NCI-H2081 treated with DMSO at 0.1 percent for 48 hours (cell line): Measurements from ENCODE around the gene KIF5A.
"Not testable (repeated sequence)": the region's sequence is repeated elsewhere in the genome, so short reads cannot be mapped to it uniquely, and the experiment has no call there.

ENCODE experiments used
- DNase-seq: peaks from one replicate; lab custom pipeline; 2025; lab: John Stamatoyannopoulos, UW

The KIF5A gene

DNA sequence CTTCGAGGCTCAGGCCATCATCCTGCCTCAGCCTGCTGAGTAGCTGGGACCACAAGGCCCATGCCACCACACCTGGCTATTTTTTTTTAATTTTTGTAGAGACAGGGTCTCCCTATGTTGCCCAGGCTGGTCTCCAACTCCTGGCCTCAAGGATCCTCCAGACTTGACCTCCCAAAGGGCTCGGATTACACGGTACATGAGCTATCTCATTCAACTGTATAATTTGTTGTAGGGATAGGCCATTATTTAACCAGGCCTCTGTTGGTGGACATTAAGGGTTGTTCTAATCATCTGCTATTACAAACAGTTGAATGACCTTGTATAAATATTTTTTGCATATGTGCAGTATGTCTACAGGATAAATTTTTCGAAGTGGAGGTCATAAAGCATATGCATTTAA lies 9.0 kb downstream of the KIF5A start:
- no peak for DNase-seq

- DNase-seq = no peak
These were observed 10.7 kb downstream of the KIF5A start for GRCh38 chr12:57560516-57560915.

- DNase-seq = not testable (repeated sequence)
These were observed 11.3 kb downstream of the KIF5A start for GRCh38 chr12:57561117-57561516.

DNA sequence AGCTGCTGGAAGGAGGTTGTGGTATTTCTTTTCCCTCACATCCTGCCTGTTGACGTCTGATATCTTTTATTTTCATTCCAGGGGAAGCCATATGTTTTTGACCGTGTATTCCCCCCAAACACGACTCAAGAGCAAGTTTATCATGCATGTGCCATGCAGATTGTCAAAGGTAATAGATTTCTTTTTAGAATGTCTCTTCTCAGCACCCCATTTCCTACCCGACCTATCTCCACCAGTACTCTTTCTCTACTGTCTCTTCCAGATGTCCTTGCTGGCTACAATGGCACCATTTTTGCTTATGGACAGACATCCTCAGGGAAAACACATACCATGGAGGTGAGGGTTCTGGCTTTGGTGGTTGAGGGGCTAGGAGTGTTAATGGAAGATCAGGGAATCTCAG lies 13.5 kb downstream of the KIF5A start:
- DNase-seq = no peak

DNA sequence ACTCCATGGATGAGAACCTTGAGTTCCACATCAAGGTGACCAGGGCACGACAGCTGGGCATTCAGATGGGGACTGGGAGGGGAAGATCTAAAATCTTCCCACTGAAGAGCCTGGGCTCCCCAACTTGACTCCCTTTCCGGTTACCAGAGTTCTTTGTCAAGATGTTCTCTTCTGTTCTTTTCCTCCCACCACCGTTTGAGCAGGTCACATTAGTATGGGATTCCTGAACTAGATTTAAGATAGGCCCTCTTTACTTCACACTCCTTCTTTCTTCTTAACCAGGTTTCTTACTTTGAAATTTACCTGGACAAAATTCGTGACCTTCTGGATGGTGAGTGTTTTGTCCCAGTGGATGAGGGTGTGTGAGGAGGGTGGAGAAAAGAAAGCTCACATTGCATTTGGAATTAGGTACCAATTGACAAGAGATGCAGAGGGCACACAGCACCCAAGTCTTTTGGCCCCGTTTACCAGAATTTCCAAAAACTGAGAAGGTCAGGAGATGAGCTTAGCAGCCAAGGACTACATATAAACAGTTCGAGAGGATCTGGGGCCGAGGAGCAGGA lies 14.4 kb downstream of the KIF5A start:
- DNase-seq = no peak

- DNase-seq = no peak
These were observed 19.0 kb downstream of the KIF5A start for GRCh38 chr12:57568838-57569237.

DNA sequence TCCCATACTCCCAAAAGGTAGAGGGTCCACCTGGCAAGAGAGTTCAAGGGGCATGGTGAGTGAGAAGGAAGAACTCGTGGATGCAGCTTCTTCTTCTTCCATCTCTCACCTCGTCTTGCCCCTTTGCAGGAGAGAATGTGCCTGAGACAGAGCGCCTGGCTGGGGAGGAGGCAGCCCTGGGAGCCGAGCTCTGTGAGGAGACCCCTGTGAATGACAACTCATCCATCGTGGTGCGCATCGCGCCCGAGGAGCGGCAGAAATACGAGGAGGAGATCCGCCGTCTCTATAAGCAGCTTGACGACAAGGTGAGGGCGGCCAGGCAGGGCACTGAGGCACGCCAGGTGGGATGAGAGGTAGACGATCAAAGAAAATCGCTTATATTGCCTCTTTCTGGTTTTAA lies 20.0 kb downstream of the KIF5A start:
- DNase-seq = no peak

DNA sequence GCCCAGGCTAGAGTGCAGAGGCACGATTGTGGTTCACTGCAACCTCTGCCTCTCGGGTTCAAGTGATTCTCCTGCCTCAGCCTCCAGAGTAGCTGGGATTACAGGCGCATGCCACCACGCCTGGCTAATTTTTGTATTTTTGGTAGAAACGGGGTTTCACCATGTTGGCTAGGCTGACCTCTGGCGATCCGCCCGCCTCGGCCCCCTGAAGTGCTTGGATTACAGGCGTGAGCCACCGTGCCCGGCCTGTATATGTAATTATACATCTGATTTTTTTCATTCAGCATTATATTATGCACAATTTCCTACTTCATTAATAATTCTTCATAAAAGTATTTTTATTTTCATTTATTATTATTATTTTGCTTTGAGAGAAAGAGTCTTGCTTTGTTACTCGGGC lies 20.6 kb downstream of the KIF5A start:
- not testable (repeated sequence) for DNase-seq

DNA sequence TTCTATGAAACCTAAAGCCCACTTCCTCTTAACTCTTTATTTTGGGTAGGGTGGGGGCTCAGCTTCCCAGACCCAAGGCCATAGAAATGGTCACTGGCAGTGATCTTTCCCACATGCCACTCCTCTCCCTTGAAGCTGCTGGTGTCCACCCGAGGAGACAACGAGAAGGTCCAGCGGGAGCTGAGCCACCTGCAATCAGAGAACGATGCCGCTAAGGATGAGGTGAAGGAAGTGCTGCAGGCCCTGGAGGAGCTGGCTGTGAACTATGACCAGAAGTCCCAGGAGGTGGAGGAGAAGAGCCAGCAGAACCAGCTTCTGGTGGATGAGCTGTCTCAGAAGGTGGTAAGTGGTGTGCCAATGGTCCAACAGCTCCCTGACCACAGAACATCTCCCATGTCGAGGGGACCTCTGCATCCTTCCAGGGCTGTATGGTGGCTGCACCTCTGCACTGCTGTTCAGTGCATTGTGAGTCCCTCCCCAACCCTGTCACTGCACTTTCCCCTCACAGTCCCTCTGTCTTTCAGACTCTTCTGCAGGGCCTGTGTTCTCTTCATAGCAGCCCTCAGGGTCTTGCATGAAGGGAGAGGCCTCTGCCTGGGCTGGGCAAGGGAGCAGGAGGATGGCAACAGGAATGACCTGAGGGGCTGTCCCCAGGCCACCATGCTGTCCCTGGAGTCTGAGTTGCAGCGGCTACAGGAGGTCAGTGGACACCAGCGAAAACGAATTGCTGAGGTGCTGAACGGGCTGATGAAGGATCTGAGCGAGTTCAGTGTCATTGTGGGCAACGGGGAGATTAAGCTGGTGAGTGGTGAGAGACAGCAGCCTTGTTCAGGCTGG lies 22.3 kb downstream of the KIF5A start:
- DNase-seq = no peak

- no peak for DNase-seq
These were observed 25.0 kb downstream of the KIF5A start for GRCh38 chr12:57574795-57575194.

GRCh38 chr12:57575771-57576612 lies 26.1 kb downstream of the KIF5A start:
- no peak for DNase-seq

DNA sequence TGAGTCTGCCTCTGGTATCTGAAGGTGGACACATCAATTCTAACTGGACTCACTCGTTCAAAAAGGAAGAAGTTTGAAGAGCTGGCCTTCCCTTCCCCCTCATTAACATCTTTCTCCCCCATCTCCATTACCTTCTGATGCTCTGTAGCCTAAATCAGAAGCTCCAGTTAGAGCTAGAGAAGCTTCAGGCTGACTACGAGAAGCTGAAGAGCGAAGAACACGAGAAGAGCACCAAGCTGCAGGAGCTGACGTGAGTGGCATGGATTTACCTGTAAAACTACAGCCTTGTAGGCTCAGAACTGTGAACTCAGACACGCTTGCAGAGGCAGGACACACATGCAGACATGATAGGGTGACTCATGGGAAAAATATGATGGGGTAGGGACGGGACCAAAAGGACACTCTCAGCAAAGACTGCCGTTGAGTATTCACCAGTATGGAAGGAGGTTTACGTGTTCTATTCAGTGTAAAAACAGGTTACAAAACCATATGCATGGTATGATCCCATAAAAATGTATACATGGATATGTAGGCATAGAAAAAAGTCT lies 26.8 kb downstream of the KIF5A start:
- no peak for DNase-seq

GRCh38 chr12:57577981-57578758 lies 28.3 kb downstream of the KIF5A start:
- no peak for DNase-seq

DNA sequence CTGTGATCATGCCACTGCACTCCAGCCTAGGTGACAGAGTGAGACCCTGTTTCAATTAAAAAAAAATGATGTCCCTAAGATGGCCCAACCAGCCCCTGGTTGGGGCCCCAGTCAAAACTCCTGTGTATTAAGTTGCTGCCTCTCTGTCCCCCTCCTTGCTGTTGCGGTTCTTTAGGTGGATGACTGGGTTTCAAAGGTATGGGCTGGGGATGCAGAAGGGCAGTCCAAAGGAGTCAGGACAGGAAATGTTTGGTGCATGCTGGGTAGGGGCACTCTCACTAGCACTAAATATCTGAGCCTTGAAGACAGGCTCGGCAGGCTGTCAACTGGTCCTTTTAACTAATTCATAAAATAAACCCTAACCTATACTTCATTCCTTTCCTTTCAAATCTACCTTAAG lies 29.2 kb downstream of the KIF5A start:
- no peak for DNase-seq

GRCh38 chr12:57579677-57580465 lies 30.0 kb downstream of the KIF5A start:
- DNase-seq = no peak

DNA sequence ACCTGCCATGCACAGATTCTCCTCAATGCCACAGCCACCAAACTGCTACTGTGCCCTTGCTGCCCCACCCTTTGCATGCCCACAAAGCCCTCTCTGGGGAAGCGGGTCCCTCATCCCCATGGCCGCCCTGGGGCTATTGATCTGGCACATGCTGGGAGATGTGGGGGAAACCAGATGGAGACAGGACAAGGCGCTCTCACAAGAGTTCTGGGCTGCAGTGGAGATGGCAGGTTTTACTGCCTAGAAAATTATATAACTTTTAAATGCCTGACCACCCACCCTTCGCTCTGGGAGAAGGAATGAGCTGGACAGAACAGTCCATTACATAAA lies 30.6 kb downstream of the KIF5A start:
- DNase-seq = no peak

- DNase-seq = no peak
These were observed 32.0 kb downstream of the KIF5A start for GRCh38 chr12:57581802-57582201.

DNA sequence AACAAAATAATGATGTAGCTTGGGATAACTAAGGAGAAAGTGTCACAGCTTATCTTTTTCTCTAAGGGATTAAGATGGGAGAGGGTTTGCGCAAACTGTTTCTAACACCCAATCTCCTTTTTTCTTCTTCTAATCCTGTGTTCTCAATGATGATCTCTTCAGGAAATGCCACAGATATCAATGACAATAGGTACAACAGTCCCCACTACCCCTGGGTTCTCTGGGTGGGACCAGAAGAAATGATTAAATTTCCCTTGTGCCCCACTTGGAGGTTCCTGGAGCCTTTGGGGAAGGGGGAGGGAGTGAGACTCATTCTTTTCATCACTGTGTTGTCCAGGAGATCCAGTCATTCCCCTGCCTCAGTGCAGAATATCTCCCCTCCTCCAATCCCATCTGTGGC lies 32.6 kb downstream of the KIF5A start:
- DNase-seq = no peak

- peak; percentile 32 for DNase-seq
These were observed 33.4 kb downstream of the KIF5A start for GRCh38 chr12:57583008-57583831.

DNA sequence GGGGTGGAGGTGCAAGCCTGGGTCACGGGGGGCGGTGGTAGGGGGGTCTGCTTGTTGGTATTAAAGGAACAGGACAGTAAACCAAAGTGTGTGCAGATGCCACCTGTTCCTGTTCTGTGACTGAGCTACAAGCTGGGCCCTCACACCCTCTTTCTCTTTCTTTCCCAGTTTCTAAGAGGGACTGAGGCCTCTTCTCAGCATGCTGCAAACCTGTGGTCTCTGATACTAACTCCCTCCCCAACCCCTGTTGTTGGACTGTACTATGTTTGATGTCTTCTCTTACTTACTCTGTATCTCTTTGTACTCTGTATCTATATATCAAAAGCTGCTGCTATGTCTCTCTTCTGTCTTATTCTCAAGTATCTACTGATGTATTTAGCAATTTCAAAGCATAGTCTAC lies 34.2 kb downstream of the KIF5A start:
- no peak for DNase-seq
